Measurements from ENCODE around the gene ABCG2.

The ABCG2 gene

GRCh38 chr4:88188738-88189417 lies 30.4 kb upstream of the ABCG2 start:
- CTCF ChIA-PET, result interaction anchor here (1.3 kb wide), 1 partner anchor 156 kb away, joined by 4 read pairs; no protein-coding TSS in a partner anchor
- POLR2A ChIA-PET, result no interaction called here
- no peak for TF ChIP-seq CTCF (IDR thresholded peaks at IDR 0.05; ENCODE audit: insufficient read depth, low read length, missing control alignments)
- H3K4me3 ChIP-seq (ENCODE audit: low read depth, low read length), result no peak overlapping the region
- no peak for DNase-seq (ENCODE audit: low read depth, low spot score)

DNA sequence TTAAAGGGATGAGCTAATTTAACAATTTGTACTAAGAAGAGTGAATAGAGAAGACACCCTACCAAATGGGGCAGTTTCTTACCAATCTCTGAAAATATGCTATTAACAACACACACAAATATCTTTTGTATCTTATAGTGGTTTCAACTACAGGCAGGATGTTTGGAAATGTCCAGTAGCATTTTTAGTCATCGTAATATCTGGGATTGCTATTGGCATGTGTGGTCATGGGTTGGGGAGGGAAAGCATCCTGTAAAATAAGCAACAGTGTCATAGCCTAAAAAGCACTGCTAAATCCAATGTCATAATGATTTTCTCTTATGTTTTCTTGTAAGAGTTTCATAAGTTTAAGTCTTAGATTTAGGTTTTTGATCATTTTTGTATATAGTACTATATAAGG lies 29.3 kb upstream of the ABCG2 start:
- ChIA-PET CTCF (interaction anchor here (0.9 kb wide), 1 partner anchor 15 kb away, joined by 3 read pairs; no protein-coding TSS in a partner anchor), POLR2A (no interaction called here)
- no peak for TF ChIP-seq CTCF (IDR thresholded peaks at IDR 0.05; ENCODE audit: insufficient read depth, low read length, missing control alignments)
- no peak overlapping the region for H3K4me3 ChIP-seq (ENCODE audit: low read depth, low read length)
- DNase-seq (ENCODE audit: low read depth, low spot score), result no peak

DNA sequence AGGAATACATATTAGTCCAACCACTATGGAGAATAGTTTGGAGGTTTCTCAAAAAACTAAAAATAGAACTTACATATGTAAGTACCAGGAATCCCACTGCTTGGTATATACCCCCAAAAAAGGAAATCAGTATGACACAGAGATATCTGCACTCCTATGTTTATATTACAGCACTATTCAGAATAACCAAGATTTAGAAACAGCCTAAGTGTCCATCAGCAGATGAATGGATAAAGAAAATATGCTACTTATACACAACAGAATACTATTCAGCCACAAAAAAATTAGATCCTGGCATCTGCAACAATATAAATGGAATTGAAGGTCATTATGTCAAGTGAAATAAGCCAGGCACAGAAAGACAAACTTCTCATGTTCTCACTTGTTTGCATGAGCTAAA lies 27.5 kb upstream of the ABCG2 start:
- no peak for TF ChIP-seq CTCF (IDR thresholded peaks at IDR 0.05; ENCODE audit: insufficient read depth, low read length, missing control alignments)
- no peak overlapping the region for H3K4me3 ChIP-seq (ENCODE audit: low read depth, low read length)
- ChIA-PET CTCF (no interaction called here), POLR2A (no interaction called here)
- peak; percentile 45 for DNase-seq (ENCODE audit: low read depth, low spot score)

- no peak for DNase-seq (ENCODE audit: low read depth, low spot score)
- no peak overlapping the region for H3K4me3 ChIP-seq (ENCODE audit: low read depth, low read length)
- CTCF ChIA-PET, result interaction anchor here (0.8 to 2.0 kb wide), 2 partner anchors 32 to 146 kb away, joined by 3 to 4 read pairs; no protein-coding TSS in a partner anchor
- POLR2A ChIA-PET, result no interaction called here
- no peak for TF ChIP-seq CTCF (IDR thresholded peaks at IDR 0.05; ENCODE audit: insufficient read depth, low read length, missing control alignments)
These were observed 20.8 kb upstream of the ABCG2 start for GRCh38 chr4:88179261-88179660.

GRCh38 chr4:88178626-88179231 lies 20.3 kb upstream of the ABCG2 start:
- no peak overlapping the region for H3K4me3 ChIP-seq (ENCODE audit: low read depth, low read length)
- ChIA-PET CTCF (interaction anchor here (0.6 to 2.0 kb wide), 2 partner anchors 145 kb away, joined by 3 to 4 read pairs; no protein-coding TSS in a partner anchor), POLR2A (no interaction called here)
- TF ChIP-seq CTCF (IDR thresholded peaks at IDR 0.05; ENCODE audit: insufficient read depth, low read length, missing control alignments), result no peak
- no peak for DNase-seq (ENCODE audit: low read depth, low spot score)

- TF ChIP-seq CTCF (IDR thresholded peaks at IDR 0.05; ENCODE audit: insufficient read depth, low read length, missing control alignments), result no peak
- no peak overlapping the region for H3K4me3 ChIP-seq (ENCODE audit: low read depth, low read length)
- ChIA-PET POLR2A (no interaction called here), CTCF (interaction anchor here (0.6 kb wide), 1 partner anchor 145 kb away, joined by 3 read pairs; no protein-coding TSS in a partner anchor)
- peak; percentile 45 for DNase-seq (ENCODE audit: low read depth, low spot score)
These were observed 19.7 kb upstream of the ABCG2 start for GRCh38 chr4:88177983-88178625.
